HepG2 (cell line): ENCODE measurements around the gene ERVH48-1.
"Not testable (repeated sequence)": the region's sequence is repeated elsewhere in the genome, so short reads cannot be mapped to it uniquely, and the experiment has no call there.

ENCODE experiments used
- CTCF ChIP-seq: sonication (generic); formaldehyde crosslinking; IDR thresholded peaks from 2 replicates; pipeline ENCODE4 v1.5.0; 2020; ENCODE audit warnings: mild to moderate bottlenecking, missing genetic modification reagents, moderate library complexity
- FOXP1 ChIP-seq, 2 experiments: fragments of 450-650 bp in 1 of 2; IDR thresholded peaks; 2 replicates each; pipeline ENCODE4 v1.6.1; 2017 to 2018; ENCODE audit warnings: antibody characterized with exemption in 1 of 2
- ZNF317 ChIP-seq: sonication (generic); formaldehyde crosslinking; IDR thresholded peaks from 2 replicates; pipeline ENCODE4 v1.5.0; 2020; ENCODE audit warnings: mild to moderate bottlenecking, missing genetic modification reagents

GRCh38 chr21:42958122-42958521 is 32.7 kb upstream of the ERVH48-1 start:
- TF ChIP-seq FOXP1 (IDR thresholded peaks at IDR 0.05); FOXP1 (CRISPR knock-in tag; IDR thresholded peaks at IDR 0.05); CTCF (CRISPR knock-in tag); ZNF317 (CRISPR knock-in tag): not testable (repeated sequence)
